Measurements from ENCODE around the gene MEIOC.
"Not testable (repeated sequence)": the region's sequence is repeated elsewhere in the genome, so short reads cannot be mapped to it uniquely, and the experiment has no call there.

Gene MEIOC

DNA sequence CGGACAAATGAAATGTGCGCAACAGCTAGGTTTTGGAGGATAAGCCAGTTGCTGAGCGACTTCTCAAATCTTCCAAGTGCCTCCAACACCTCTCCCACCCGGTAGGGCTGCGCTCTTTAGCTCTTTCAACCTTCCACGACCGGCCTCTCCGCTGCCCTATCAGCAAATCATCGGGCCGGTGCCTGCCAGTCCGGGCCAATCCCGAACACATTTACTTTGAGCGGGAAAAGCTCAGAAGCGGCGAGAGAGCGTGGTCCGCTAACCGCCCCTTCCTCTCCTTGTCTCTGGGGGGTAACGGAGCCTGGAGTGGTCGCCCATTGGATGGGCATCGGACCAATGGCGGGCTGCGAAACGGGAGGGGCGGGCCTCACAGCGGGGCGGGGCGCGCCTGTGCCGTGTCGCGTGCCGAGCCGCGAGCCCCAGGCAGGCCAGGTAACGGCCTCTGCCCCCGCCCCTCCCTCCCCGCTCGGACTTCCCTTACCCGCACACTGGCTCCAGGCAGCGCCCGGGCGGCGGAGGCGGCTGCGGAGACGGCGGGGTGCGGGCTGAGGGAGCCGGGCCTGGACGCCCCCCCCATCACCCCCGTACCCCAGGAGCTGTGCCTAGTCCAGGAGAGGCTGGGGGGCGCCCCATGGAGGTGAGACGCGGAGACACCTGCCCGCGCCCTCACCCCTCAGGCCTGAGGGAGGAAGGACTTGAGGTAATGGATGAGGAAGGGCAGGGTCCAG, at the start of gene MEIOC:
MEIOC (plus strand) TSS at position 486 of the 728 bp plus-strand sequence; CDS start at position 632, 146 bp downstream.
- peak; percentile 94 for DNase-seq

DNA sequence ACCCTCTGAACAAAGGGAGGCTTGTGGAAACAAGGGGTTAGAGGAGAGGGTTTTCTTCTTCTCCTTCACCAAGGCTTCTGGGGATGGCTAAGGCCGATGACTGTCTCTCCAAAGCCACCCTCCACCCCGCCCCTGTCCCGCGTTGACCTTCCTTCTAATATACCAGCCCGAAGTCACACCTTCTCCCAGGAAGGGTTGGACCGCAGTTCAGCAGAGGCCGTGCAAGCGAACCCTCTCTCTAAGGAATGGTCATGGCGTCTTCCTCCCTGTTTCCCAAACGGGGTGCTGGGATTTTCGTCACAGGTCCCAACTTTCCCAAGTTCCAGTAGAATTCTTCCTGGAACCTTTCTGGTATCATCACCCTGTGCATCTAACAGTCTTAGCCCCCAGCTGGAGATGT, 49.6 kb upstream of the MEIOC start:
- DNase-seq, result no peak

DNA sequence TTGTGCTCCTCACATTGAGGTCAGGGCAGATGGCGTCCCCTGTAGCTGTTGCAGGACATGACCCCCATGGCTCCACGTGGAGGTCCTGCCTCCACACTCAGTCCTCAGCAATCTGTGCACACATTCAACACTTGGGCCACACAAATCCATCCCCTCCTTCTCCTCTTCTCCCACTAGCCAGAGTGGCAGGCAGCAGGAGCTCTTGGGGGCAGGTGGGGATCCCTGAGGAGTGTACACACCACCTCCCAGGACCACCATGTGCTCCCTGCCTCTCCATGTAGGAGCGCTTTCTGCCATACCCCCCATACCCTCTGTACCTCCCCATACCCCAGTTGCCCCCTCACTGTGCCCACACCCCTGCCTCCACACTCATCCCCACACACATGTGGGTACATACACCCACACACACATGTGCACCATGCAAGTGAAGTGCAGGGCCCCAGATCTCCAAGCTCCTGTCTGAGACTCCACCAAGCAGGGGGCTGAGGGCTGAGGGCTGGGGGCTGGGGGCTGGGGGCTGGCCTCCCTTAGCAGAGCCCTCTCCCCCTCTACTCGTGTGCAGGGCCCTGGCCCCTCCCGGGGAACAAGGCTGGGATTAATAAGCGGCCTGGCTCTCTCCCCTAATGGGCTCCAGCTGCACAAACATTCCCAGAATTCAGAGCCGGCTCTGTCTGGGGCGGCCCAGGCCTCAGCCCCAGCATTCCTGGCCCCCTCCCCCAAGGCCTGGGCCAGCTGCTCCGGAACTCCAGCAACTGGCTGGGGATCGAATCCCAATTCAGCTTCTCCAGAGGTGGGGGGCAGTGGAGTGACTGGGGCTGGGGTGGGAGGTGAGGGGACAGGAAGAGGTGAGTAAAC, 48.2 kb upstream of the MEIOC start:
- peak; percentile 100 for DNase-seq

DNA sequence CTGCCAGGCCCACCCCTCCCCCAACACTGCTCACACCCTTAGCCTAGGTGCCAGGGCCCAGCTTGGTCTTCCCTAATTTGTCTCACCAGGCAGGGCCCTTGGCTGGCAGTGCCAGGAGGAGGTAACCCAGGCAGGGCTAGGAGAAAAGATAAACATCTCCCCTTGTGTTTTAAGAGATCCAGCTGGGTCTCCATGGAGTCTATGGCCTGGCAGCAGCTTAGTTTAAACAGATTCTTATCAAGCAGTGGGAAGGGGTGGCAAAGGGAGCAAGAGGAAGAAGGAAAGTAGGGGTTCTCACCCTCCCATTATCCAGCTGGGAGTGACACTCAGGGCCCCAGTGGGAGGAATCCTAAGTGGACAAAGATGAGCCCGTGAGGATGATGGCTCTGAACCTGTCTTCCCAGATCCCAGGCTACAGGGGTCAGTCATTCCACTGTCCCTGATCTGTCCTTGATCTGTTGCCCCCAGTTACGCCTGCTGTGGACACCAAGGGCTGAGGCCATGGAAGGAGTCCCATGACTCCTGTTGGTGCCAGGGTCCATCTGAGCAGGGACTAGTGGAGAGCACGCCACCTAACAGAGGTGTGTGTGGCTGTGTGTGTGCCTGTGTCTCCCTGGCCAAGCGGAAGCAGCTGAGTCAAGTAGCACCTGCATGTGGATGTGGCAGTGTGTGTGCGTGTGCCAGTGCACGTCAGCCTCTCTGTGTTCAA, 47.4 kb upstream of the MEIOC start:
- DNase-seq, result peak; percentile 100

DNA sequence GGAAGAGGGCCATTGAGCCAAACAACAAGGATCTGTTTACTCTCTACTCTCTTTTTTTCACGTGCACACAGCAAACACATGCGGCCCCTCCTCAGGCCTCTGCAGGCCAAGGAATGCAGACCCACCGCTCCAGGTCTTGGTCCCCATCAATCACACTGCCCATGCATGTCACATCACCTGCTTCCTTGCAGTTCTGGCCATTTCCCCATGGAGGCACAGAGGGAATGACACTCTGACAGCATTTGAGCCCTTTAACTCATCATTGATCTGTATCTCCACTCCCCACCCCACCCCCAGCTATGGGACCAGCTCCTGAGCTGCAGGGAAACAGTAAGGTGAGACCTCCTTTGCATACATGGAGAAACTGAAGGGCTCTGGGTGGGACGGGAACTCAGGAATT, 45.9 kb upstream of the MEIOC start:
- no peak for DNase-seq

DNA sequence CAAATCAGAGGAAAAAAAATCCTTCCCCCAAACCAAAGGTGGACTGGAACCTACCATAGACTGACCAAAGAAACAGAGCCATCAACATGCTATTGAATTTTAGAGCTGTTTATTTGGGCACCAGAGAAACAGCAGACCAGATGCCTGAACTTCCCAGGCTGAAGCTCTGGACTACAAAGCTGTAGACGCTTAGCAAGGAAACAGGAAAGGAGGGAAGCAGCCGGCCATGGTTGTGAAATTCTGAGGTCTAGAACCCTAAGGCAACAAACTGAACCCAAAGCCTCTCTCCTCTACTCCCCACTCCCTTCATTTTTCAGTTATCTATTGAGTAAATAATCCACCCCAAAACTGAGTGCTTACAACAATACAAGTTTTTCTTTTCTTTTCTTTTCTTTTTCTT, 45.4 kb upstream of the MEIOC start:
- DNase-seq, result no peak

DNA sequence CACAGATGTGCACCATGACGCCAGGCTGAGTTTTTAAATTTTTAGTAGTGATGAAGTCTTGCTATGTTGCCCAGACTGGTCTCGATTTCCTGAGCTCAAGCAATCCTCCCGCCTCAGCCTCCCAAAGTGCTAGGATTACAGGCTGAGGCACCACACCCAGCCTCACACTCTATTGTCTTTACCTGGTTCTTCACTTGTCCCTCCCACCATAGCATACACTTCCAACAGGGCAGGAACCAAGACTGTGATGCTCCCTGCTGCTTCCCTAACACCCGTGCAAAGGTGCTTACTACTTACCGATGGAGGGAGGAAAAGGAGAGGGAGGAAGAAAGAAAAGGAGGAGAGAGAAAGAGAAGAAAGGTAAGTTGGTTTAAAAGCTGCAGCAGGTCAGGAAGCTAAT, 41.4 kb upstream of the MEIOC start:
- DNase-seq, result peak; percentile 38

DNA sequence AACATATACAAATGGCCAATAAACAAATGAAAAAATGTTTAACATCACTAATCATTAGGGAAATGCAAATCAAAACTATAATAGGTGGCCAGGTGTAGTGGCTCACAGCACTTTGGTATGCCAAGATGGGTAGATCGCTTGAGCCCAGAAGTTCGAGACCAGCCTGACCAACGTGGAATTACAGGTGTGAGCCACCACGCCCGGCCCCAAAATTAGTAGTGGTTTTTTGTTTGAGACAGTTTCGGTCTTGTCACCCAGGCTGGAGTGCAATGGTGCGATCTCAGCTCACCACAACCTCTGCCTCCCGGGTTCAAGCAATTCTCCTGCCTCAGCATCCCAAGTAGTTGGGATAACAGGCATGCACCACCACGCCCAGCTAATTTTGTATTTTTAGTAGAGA, 37.6 kb upstream of the MEIOC start:
- DNase-seq, result not testable (repeated sequence)

DNA sequence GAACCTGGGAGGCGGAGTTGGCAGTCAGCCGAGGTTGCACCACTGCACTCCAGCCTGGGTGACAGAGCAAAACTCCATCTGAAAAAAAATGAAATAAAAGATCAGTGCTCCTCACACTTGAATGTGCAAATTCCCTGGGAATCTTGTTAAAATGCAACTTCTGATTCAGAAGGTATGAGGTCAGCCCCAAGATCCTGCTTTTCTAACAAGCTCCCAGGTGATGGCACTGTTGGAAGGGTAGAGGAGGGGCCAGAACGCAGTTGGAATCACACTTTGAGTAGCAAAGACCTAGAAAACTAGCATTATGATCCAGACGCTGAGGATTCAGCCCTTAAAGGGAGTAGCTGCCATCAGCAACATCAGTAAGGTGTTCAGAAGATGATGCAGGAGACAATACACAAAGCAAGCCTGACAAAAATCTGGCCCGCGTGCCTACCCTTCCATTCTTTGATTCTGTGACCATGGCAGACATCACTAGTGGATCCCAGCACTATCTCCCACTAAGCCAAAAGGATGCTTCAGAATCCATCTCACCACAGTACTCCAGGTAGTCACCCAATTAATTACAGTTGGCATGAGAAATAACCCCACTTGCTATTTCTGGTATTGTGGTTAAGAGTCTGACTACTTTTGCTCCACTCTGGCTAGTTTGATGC, 33.1 kb upstream of the MEIOC start:
- peak; percentile 53 for DNase-seq

DNA sequence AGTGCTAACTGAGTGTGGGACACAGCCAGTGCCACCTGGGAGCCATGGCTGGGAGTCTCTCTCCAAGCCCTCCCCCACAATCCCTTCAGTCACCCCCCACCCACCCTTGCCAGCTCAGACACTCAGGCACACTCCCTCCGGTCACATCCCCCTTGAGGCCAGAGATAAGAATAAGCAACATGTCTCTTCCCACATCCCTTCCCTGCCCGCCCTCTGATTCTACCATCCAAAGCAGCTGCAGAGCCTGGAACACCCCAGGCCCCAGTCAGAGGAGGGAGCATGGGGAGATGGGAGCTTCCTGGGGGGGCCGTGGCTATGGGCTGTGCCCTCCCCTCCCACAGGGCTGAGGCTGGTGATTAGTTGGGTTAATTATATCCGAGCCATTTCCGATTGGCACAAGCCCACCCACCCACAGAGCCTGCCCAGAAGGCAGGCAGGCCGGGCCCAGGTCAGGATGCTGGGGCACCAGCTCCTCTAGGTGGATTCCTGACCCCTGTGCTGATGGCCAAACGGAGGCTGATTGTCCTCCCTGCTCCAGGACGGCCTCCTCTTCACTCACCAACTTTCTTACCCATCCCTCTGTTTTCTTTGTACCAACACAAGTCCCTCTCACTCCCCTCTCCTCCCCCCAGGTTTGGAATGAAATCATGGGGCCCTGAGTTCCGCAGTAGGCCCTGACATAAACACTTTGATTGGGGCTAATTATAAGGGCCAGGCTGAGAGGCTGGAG, 28.6 kb upstream of the MEIOC start:
- peak; percentile 89 for DNase-seq

DNA sequence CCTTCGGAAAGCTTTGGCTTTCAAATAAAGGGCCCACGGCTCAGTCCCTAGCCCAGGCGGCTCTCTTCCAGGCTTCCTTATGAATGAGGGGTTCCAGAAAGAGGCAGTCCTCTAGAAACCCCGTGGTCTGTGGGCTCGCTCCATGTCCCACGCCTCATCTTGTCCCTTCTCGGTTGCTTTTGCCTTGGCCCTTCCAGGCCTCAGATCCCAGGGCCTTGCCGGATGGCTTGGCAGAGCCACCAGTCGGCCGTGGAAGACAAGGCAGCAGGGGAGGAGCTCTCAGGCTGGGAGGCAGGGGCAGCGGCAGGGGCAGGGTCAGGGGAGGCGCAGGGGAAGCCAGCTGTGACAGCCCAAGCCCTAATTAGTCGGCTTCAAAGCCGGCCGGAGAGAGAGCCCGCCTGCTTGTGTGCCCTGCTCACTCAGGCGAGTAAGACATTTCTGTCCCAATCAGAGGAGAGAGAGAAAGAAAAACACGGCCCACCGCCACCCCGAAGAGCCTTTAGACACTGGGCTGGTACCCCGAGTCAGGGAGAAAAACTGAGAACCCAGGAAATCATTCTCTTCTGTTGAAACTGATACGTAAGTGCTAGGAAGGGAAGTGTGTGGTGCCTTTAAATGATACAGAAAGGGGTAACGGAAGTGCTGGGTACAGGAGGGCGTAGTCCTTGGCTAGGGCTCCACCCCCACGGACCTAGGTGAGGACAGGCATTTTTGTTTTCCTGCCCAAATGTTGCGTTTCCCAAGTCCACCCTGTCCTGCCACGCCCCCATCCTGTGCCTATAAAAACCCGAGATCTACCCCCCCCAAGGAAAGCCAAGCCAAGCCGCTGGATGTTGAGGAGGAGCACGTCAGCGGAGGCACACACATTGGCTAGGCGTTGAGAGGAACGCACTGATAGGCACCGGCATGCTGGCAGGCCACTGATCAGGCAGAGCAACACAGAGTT, 27.8 kb upstream of the MEIOC start:
- peak; percentile 97 for DNase-seq

DNA sequence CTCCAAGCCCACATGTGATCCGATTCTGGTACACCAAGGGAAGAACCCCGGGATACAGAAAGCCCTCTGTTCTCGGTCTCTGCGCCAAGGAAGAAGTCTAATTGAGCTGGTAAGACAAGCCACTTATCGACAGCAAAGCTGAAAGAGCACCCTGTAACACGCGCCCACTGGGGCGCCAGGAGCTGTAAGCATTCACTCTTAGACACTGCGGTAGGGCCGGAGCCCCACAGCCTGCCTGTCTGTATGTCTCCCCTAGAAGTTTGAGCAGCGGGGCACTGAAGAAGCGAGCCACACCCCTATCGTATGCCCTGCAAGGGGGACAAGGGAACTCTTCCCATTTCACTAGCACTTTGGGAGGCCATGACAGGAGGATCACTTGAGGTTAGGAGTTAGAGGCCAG, 27.0 kb upstream of the MEIOC start:
- no peak for DNase-seq

DNA sequence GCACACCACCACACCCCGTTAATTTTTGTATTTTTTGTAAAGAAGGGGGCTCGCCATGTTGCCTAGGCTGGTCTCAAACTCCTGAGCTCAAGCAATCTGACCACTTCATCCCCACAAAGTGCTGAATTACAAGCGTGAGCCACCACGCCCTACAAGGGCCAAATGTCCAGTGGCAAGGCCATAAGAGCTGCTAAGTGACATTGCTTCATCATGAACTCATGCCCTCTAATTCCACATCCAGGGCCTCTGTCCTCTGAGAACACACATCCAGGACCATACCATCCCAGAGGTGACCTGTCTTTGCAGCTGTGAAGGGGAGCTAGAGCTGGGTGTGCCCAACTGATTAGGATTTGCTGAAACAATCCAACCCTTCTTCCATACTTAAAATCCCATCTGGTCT, 25.6 kb upstream of the MEIOC start:
- DNase-seq, result no peak

DNA sequence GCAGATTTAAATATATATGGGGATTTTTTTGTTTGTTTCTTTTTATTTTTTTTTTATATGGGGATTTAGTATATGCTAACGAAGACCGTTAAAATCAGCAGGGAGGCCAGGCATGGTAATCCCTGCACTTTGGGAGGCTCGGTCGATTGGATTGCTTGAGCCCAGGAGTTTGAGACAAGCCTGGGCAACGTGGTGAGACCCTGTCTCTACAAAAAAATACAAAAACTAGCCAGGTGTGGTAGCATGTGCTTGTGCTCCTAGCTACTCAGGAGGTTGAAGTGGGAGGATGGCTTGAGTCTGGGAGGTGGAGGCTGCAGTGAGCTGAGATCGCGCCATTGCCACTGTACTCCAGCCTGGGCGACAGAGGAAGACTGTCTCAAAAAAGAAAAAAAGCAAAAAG, 22.3 kb upstream of the MEIOC start:
- no peak for DNase-seq

DNA sequence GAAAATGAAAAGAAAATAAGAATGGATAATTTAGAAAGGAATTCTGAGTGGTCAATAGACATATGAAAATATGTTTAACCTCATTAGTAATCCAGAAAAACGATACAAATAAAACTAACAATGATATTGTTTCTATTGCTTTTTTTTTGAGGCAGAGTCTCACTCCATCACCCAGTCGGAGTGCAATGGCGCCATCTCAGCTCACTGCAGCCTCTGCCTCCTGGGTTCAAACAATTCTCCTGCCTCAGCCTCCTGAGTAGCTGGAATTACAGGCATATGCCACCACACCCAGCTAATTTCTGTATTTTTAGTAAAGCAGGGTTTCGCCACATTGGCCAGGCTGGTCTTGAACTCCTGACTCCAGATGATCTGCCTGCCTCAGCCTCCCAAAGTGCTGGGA, 21.9 kb upstream of the MEIOC start:
- not testable (repeated sequence) for DNase-seq

DNA sequence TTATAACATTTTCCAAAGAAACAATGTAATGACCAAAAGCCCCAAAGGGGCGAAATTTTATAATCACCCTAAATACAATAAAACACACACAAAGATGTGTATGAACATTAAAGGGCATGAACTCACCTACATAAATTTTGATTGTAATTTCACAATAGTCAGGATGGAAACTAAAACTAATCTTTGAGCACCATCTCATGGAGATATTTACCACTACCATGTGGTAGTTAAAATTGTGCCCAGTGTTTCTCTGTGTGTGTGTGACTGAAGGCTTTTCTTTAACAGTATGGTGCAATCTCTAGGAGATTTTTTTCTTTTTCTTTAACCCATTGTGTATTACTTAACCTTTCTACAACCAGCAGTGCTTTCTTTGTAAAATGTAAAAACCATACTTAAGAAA, 19.7 kb upstream of the MEIOC start:
- peak; percentile 73 for DNase-seq

DNA sequence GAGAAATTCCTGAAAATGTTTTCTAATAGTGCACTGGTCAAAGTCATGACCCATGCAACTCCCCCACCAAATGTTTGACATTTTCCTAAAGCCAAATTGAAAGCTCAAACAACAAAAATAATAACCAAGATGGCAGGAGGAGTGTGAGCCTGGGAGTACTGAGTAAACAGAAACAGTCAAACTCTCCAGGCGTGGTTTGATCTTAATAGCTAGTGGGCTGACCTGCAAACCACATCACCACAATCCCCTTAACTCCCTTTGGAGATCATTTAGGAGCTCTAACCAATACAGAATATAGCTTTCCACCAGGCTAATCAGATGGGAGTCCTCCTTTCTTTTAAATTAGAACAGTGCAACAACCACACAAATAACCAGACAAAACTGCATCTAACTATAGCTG, 19.2 kb upstream of the MEIOC start:
- peak; percentile 62 for DNase-seq

DNA sequence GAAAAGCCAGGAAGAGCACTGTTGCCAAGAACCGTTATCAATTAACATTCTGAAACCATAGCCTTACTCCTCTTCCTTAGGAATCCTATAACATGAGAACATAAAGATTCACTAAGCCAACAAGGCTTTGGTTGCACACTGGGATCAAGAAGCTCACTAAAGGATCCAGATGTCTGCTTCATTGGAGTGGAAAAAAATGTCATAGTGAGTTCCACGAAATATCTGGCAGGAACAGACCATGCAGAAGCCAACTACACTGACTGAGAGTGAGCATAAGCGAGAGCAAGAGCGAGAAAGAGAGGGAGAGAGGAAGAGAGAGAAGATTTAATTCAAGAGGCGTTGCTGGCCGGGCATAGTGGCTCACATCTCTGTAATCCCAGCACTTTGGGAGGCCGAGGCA, 13.4 kb upstream of the MEIOC start:
- no peak for DNase-seq

DNA sequence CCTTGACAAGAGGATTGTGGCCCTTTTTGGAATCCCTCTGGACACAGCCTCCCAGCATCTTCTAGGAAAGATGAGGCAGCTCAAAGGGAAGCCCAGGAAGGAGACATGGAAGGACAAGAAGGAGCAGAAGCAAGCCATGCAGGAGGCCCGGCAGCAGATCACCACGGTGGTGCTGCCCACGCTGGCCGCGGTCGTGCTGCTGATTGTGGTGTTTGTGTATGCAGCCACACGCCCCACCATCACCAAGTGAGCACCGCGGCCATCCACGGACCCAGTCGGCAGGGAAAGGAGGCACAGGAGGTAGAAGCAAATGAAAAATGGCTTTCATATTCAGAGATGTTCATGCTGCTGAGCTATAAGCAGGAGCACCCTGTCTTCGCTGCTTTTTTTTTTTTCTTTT, 10.9 kb upstream of the MEIOC start:
- DNase-seq, result no peak

DNA sequence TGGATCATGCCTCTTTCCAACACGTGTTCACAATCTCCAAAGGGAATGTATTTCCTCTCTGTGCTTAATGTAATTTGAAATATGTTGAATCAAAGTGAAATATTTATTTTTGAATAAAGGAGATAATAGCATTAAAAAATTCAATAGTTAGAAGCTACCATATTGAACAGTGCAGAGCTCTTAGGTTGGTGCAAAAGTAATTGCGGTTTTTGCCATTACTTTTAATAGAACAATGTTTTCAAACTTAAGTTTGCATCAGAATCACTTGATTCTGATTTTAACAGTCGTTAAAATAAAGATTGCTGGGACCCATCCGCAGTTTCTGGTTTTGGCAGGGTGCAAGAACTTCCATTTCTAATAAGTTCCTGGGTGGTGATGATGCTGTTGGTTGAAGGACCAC, 10.0 kb upstream of the MEIOC start:
- DNase-seq, result no peak

DNA sequence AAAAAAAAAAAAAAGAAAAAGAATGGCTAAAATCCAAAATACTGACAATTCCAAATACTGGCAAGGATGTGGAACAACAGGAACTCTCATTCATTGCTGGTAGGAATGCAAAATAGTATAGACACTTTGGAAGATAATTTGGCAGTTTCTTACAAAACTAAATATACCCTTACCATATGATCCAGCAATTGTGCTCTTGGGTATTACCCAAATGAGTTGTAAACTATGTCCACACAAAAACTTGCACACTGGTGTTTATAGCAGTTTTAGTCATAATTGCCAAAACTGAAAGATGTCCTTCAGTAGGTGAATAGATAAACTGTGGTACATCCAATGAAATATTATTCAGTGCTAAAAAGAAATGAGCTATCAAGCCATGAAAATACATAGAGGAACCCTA, 8.5 kb upstream of the MEIOC start:
- DNase-seq, result no peak
